SK-N-SH treated with all-trans-retinoic acid at 6 μM for 48 hours (cell line): ENCODE data around the gene NYAP1.
"Not testable (repeated sequence)": the region's sequence is repeated elsewhere in the genome, so short reads cannot be mapped to it uniquely, and the experiment has no call there.

Source experiments
- ATAC-seq: fragments of 200-7000 bp; cut with Tn5 transposase; 3 replicates; pipeline ENCODE4 v1.9.1; 2020; ENCODE audit warnings: mild to moderate bottlenecking, moderate library complexity
- ARNTL ChIP-seq: fragments of 450-650 bp; formaldehyde crosslinking; IDR thresholded peaks from 2 replicates; pipeline ENCODE4 v1.5.0; 2020; ENCODE audit warnings: low read depth, mild to moderate bottlenecking, moderate library complexity, borderline replicate concordance
- BACH2 ChIP-seq: fragments of 250-450 bp; sonication (Bioruptor Pico); IDR thresholded peaks from 2 replicates; pipeline ENCODE4 v1.9.0; 2021; ENCODE audit warnings: mild to moderate bottlenecking, borderline replicate concordance
- CSDC2 ChIP-seq: fragments of 250-450 bp; sonication (Bioruptor Pico); IDR thresholded peaks from 2 replicates; pipeline ENCODE4 v1.5.0; 2020; ENCODE audit warnings: mild to moderate bottlenecking, moderate library complexity
- ESRRG ChIP-seq: fragments of 250-450 bp; sonication (Bioruptor Pico); IDR thresholded peaks from 2 replicates; pipeline ENCODE4 v1.6.1; 2021; ENCODE audit warnings: mild to moderate bottlenecking
- GLIS3 ChIP-seq: fragments of 250-450 bp; sonication (Bioruptor Pico); IDR thresholded peaks from 2 replicates; pipeline ENCODE4 v1.5.0; 2020; ENCODE audit warnings: mild to moderate bottlenecking, moderate library complexity
- ISL1 ChIP-seq: fragments of 250-450 bp; sonication (Bioruptor Pico); IDR thresholded peaks from 2 replicates; pipeline ENCODE4 v2.1.2; 2022; ENCODE audit warnings: mild to moderate bottlenecking, moderate library complexity
- PATZ1 ChIP-seq: fragments of 250-450 bp; sonication (Bioruptor Pico); IDR thresholded peaks from 2 replicates; pipeline ENCODE4 v1.8.0; 2020; ENCODE audit warnings: mild to moderate bottlenecking, moderate library complexity, borderline replicate concordance
- PPARA ChIP-seq: fragments of 250-450 bp; sonication (Bioruptor Pico); IDR thresholded peaks from 2 replicates; pipeline ENCODE4 v1.5.0; 2020; ENCODE audit warnings: mild to moderate bottlenecking, borderline replicate concordance
- RARB ChIP-seq: fragments of 250-450 bp; sonication (Bioruptor Pico); IDR thresholded peaks from 2 replicates; pipeline ENCODE4 v1.8.0; 2021; ENCODE audit warnings: mild to moderate bottlenecking, moderate library complexity
- SNAI2 ChIP-seq: fragments of 250-450 bp; sonication (Bioruptor Pico); IDR thresholded peaks from 2 replicates; pipeline ENCODE4 v1.5.0; 2020; ENCODE audit warnings: mild to moderate bottlenecking, moderate library complexity
- TCF4 ChIP-seq: fragments of 250-450 bp; sonication (Bioruptor Pico); IDR thresholded peaks from 2 replicates; pipeline ENCODE4 v1.8.0; 2021; ENCODE audit warnings: mild to moderate bottlenecking, moderate library complexity, borderline replicate concordance
- TOX ChIP-seq: fragments of 250-450 bp; sonication (Bioruptor Pico); IDR thresholded peaks from 2 replicates; pipeline ENCODE4 v1.8.0; 2021; ENCODE audit warnings: mild to moderate bottlenecking, moderate library complexity, borderline replicate concordance
- ZC3H10 ChIP-seq: fragments of 250-450 bp; sonication (Bioruptor Pico); IDR thresholded peaks from 2 replicates; pipeline ENCODE4 v1.5.1; 2021; ENCODE audit warnings: mild to moderate bottlenecking, moderate library complexity
- ZFP3 ChIP-seq: fragments of 250-450 bp; sonication (Bioruptor Pico); IDR thresholded peaks from 2 replicates; pipeline ENCODE4 v1.5.0; 2020; ENCODE audit warnings: mild to moderate bottlenecking, moderate library complexity
- ZFP30 ChIP-seq: fragments of 450-650 bp; formaldehyde crosslinking; IDR thresholded peaks from 2 replicates; pipeline ENCODE4 v1.5.0; 2022; ENCODE audit warnings: mild to moderate bottlenecking, moderate library complexity
- ZNF565 ChIP-seq: fragments of 450-650 bp; formaldehyde crosslinking; conservative IDR thresholded peaks from 2 replicates; pipeline ENCODE4 v1.5.0; 2020; ENCODE audit warnings: low read depth, mild to moderate bottlenecking, moderate library complexity
- ZNF70 ChIP-seq: fragments of 450-650 bp; formaldehyde crosslinking; IDR thresholded peaks from 2 replicates; pipeline ENCODE4 v1.5.0; 2020; ENCODE audit warnings: mild to moderate bottlenecking, moderate library complexity
- ZNF8 ChIP-seq: fragments of 450-650 bp; formaldehyde crosslinking; IDR thresholded peaks from 2 replicates; pipeline ENCODE4 v1.5.0; 2020; ENCODE audit warnings: mild to moderate bottlenecking, moderate library complexity
- TF ChIP-seq, protein P1 (sequence below): fragments of 250-450 bp; sonication (Bioruptor Pico); IDR thresholded peaks from 2 replicates; pipeline ENCODE4 v1.5.1; 2021; ENCODE audit warnings: mild to moderate bottlenecking, moderate library complexity
- TF ChIP-seq, protein P2 (sequence below): fragments of 250-450 bp; sonication (Bioruptor Pico); IDR thresholded peaks from 2 replicates; pipeline ENCODE4 v1.5.1; 2020; ENCODE audit warnings: low read depth, mild to moderate bottlenecking, moderate library complexity
- TF ChIP-seq, protein P3 (sequence below): fragments of 250-450 bp; sonication (Bioruptor Pico); IDR thresholded peaks from 2 replicates; pipeline ENCODE4 v1.5.0; 2020; ENCODE audit warnings: mild to moderate bottlenecking, moderate library complexity

NYAP1 gene

GRCh38 chr7:100437150-100438100 lies 46.3 kb upstream of the NYAP1 start:
- no peak for TF ChIP-seq ZNF565 (CRISPR knock-in tag)
- TF ChIP-seq ISL1: no peak
- TF ChIP-seq ARNTL (CRISPR knock-in tag): no peak
- no peak for TF ChIP-seq ZC3H10 (CRISPR knock-in tag)
- TF ChIP-seq PPARA: no peak
- no peak for TF ChIP-seq PATZ1 (CRISPR knock-in tag)
- TF ChIP-seq TCF4 (CRISPR knock-in tag): no peak
- TF ChIP-seq RARB: no peak
- no peak for TF ChIP-seq ZNF70
- TF ChIP-seq ZNF8 (CRISPR knock-in tag): no peak
- TF ChIP-seq, protein P1, sequence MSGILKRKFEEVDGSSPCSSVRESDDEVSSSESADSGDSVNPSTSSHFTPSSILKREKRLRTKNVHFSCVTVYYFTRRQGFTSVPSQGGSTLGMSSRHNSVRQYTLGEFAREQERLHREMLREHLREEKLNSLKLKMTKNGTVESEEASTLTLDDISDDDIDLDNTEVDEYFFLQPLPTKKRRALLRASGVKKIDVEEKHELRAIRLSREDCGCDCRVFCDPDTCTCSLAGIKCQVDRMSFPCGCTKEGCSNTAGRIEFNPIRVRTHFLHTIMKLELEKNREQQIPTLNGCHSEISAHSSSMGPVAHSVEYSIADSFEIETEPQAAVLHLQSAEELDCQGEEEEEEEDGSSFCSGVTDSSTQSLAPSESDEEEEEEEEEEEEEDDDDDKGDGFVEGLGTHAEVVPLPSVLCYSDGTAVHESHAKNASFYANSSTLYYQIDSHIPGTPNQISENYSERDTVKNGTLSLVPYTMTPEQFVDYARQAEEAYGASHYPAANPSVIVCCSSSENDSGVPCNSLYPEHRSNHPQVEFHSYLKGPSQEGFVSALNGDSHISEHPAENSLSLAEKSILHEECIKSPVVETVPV (CRISPR knock-in tag): no peak
- no peak for TF ChIP-seq ZFP30 (CRISPR knock-in tag)
- TF ChIP-seq, protein P2, sequence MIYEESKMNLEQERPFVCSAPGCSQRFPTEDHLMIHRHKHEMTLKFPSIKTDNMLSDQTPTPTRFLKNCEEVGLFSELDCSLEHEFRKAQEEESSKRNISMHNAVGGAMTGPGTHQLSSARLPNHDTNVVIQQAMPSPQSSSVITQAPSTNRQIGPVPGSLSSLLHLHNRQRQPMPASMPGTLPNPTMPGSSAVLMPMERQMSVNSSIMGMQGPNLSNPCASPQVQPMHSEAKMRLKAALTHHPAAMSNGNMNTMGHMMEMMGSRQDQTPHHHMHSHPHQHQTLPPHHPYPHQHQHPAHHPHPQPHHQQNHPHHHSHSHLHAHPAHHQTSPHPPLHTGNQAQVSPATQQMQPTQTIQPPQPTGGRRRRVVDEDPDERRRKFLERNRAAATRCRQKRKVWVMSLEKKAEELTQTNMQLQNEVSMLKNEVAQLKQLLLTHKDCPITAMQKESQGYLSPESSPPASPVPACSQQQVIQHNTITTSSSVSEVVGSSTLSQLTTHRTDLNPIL (CRISPR knock-in tag): no peak
- no peak for TF ChIP-seq TOX
- no peak for TF ChIP-seq BACH2 (CRISPR knock-in tag)
- no peak for TF ChIP-seq GLIS3
- ATAC-seq: no peak

GRCh38 chr7:100438172-100438571 lies 45.6 kb upstream of the NYAP1 start:
- ATAC-seq: no peak
- TF ChIP-seq ARNTL (CRISPR knock-in tag) (no peak), ZNF8 (CRISPR knock-in tag) (no peak), SNAI2 (no peak), ESRRG (CRISPR knock-in tag) (no peak), BACH2 (CRISPR knock-in tag) (no peak), ZFP30 (CRISPR knock-in tag) (no peak)
- TF ChIP-seq, protein P2 (CRISPR knock-in tag): no peak

- ATAC-seq: not testable (repeated sequence)
These were observed 45.0 kb upstream of the NYAP1 start for GRCh38 chr7:100438731-100439130.

GRCh38 chr7:100439244-100439643 lies 44.5 kb upstream of the NYAP1 start:
- ATAC-seq: not testable (repeated sequence)

DNA sequence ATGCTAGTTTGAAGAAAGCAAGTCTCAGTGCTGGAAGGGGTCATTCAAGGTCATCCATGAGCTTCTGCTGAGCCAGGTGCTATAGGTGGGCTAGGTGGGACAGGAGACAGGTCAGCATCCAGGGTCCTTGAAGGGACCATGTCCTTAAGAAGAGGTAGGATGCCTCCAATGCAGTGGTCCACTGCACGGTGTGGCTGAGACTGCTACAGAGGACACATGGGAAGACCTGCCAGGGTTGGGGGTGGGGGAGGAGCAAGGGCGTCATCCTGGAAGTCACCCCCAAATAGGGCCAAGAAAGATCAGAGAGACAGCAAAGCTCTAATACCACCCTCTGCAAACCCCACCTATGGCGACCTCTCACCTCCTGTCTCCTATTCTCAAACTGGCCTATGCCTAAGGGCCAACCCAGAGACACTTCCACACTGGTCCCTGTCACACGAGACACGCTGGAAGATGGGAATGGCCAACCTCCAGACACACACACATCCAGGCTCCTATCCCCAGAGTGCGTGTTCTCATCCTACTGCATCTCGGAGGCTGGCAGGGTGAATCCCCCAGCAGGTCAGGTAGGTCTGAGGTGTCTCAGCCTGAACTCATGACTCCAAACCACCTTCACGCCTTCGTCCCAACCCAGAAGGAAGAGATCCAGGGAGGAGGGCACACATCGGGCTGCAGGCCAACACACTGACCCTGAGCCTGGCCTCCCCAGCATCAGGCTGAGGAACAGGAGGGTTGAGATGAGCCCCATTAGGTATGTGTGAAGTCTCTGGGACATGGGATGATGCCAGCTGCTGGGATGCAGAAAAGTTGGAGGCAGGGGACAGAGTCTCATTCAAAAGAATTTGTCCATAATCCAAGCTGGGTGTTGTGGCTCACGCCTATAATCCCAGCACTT lies 41.8 kb upstream of the NYAP1 start:
- TF ChIP-seq ZFP3 (CRISPR knock-in tag) (no peak), ISL1 (no peak), BACH2 (CRISPR knock-in tag) (no peak), CSDC2 (CRISPR knock-in tag) (no peak)
- TF ChIP-seq, protein P3, sequence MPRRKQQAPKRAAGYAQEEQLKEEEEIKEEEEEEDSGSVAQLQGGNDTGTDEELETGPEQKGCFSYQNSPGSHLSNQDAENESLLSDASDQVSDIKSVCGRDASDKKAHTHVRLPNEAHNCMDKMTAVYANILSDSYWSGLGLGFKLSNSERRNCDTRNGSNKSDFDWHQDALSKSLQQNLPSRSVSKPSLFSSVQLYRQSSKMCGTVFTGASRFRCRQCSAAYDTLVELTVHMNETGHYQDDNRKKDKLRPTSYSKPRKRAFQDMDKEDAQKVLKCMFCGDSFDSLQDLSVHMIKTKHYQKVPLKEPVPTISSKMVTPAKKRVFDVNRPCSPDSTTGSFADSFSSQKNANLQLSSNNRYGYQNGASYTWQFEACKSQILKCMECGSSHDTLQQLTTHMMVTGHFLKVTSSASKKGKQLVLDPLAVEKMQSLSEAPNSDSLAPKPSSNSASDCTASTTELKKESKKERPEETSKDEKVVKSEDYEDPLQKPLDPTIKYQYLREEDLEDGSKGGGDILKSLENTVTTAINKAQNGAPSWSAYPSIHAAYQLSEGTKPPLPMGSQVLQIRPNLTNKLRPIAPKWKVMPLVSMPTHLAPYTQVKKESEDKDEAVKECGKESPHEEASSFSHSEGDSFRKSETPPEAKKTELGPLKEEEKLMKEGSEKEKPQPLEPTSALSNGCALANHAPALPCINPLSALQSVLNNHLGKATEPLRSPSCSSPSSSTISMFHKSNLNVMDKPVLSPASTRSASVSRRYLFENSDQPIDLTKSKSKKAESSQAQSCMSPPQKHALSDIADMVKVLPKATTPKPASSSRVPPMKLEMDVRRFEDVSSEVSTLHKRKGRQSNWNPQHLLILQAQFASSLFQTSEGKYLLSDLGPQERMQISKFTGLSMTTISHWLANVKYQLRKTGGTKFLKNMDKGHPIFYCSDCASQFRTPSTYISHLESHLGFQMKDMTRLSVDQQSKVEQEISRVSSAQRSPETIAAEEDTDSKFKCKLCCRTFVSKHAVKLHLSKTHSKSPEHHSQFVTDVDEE (CRISPR knock-in tag): no peak
- TF ChIP-seq, protein P2 (CRISPR knock-in tag): no peak
- no peak for ATAC-seq
